NCI-H510A (cell line): ENCODE measurements around the gene DPYSL4.

Source experiments
- DNase-seq: peaks from one replicate; lab custom pipeline; 2025; lab: John Stamatoyannopoulos, UW

Gene DPYSL4

GRCh38 chr10:132163826-132164515 lies 22.8 kb upstream of the DPYSL4 start:
- DNase-seq, result no peak

GRCh38 chr10:132164761-132165278 lies 21.9 kb upstream of the DPYSL4 start:
- peak; percentile 29 for DNase-seq

GRCh38 chr10:132165416-132165980 lies 21.2 kb upstream of the DPYSL4 start:
- DNase-seq, result no peak

- DNase-seq, result no peak
These were observed 20.4 kb upstream of the DPYSL4 start for GRCh38 chr10:132166216-132166950.

GRCh38 chr10:132167041-132167674 lies 19.6 kb upstream of the DPYSL4 start:
- no peak for DNase-seq

- no peak for DNase-seq
These were observed 18.8 kb upstream of the DPYSL4 start for GRCh38 chr10:132167976-132168375.

GRCh38 chr10:132168571-132169030 lies 18.1 kb upstream of the DPYSL4 start:
- DNase-seq, result no peak

GRCh38 chr10:132169031-132169765 lies 17.6 kb upstream of the DPYSL4 start:
- DNase-seq, result no peak

- no peak for DNase-seq
These were observed 16.8 kb upstream of the DPYSL4 start for GRCh38 chr10:132169766-132170560.

- DNase-seq, result no peak
These were observed 16.0 kb upstream of the DPYSL4 start for GRCh38 chr10:132170561-132171361.

GRCh38 chr10:132172091-132173066 lies 14.4 kb upstream of the DPYSL4 start:
- DNase-seq, result no peak

GRCh38 chr10:132173185-132173584 lies 13.6 kb upstream of the DPYSL4 start:
- DNase-seq, result no peak

GRCh38 chr10:132174237-132174636 lies 12.5 kb upstream of the DPYSL4 start:
- DNase-seq, result no peak

- no peak for DNase-seq
These were observed 11.3 kb upstream of the DPYSL4 start for GRCh38 chr10:132175408-132175807.

GRCh38 chr10:132175907-132176581 lies 10.7 kb upstream of the DPYSL4 start:
- DNase-seq, result no peak

- DNase-seq, result no peak
These were observed 9.9 kb upstream of the DPYSL4 start for GRCh38 chr10:132176623-132177500.

GRCh38 chr10:132178046-132178445 lies 8.7 kb upstream of the DPYSL4 start:
- DNase-seq, result no peak
